OCI-LY3 (cell line): ENCODE results near the gene SOAT1.

Experiments
- H2AFZ ChIP-seq: fragments of 200-600, 300-600 bp; shearing (Covaris generic); 2 replicates; pipeline ENCODE4 v1.6.0; 2014; ENCODE audit warnings: antibody characterized with exemption, low read depth, low read length
- H3K27ac ChIP-seq: fragments of 200-600, 300-600 bp; sonication (generic); 2 replicates; pipeline ENCODE4 v1.5.1; 2014; ENCODE audit warnings: mild to moderate bottlenecking, low read length, moderate library complexity, mixed read lengths
- H3K27me3 ChIP-seq: fragments of 200-600, 300-600 bp; sonication (generic); 2 replicates; pipeline ENCODE4 v1.6.1; 2014; ENCODE audit warnings: low read depth, low read length, mixed read lengths
- H3K36me3 ChIP-seq: fragments of 200-600, 300-600 bp; sonication (generic); replicated peaks from 2 replicates; pipeline ENCODE3; 2014; ENCODE audit warnings: low read depth, low read length, mixed read lengths
- H3K4me1 ChIP-seq: fragments of 300-600, 200-600 bp; sonication (generic); 2 replicates; pipeline ENCODE4 v1.6.1; 2014; ENCODE audit warnings: low read length, mixed read lengths
- H3K4me2 ChIP-seq: fragments of 200-600, 300-600 bp; sonication (generic); 2 replicates; pipeline ENCODE4 v1.6.1; 2014; ENCODE audit warnings: low read length, mixed read lengths
- H3K4me3 ChIP-seq: fragments of 300-600, 200-600 bp; sonication (generic); 2 replicates; pipeline ENCODE4 v1.5.1; 2014; ENCODE audit warnings: antibody characterized with exemption, mild to moderate bottlenecking, low read length, moderate library complexity
- H3K79me2 ChIP-seq: fragments of 300-600, 200-600 bp; shearing (Covaris generic); 2 replicates; pipeline ENCODE4 v1.6.1; 2014; ENCODE audit warnings: mild to moderate bottlenecking, low read length, mixed read lengths
- H3K9ac ChIP-seq: fragments of 300-600, 200-600 bp; shearing (Covaris generic); 2 replicates; pipeline ENCODE4 v1.6.0; 2014; ENCODE audit warnings: mild to moderate bottlenecking, low read length, moderate library complexity
- H3K9me3 ChIP-seq: fragments of 200-600, 300-600 bp; shearing (Covaris generic); 2 replicates; pipeline ENCODE4 v1.6.1; 2014; ENCODE audit warnings: low read length, mixed read lengths; ENCODE audit not compliant: insufficient read depth
- H4K20me1 ChIP-seq: fragments of 200-600, 300-600 bp; sonication (generic); 2 replicates; pipeline ENCODE4 v1.6.1; 2016; ENCODE audit warnings: low read length, mixed read lengths; ENCODE audit not compliant: insufficient read depth
- EZH2phosphoT487 ChIP-seq: fragments of 200-600 bp; shearing (Covaris generic); IDR thresholded peaks from 2 replicates; pipeline ENCODE4 v1.6.1; 2018; ENCODE audit warnings: antibody characterized with exemption, mixed run types, low read depth
- TF ChIP-seq, protein P1 (sequence below): fragments of 200-600, 300-600 bp; sonication (generic); IDR thresholded peaks from 2 replicates; pipeline ENCODE4 v1.5.1; 2014; ENCODE audit warnings: antibody characterized with exemption, low read length, low read depth

The SOAT1 gene

GRCh38 chr1:179369751-179370341, 76.2 kb downstream of the SOAT1 start:
- no peak overlapping the region for H2AFZ ChIP-seq
- H3K9ac ChIP-seq = no peak overlapping the region
- no peaks in the 10 kb centered on the region for H3K9me3 ChIP-seq
- peaks cover 10% of the 10 kb centered on the region; the same call in 1 of the 2 replicates for H3K27me3 ChIP-seq
- no peak for TF ChIP-seq EZH2phosphoT487
- TF ChIP-seq, protein P1, sequence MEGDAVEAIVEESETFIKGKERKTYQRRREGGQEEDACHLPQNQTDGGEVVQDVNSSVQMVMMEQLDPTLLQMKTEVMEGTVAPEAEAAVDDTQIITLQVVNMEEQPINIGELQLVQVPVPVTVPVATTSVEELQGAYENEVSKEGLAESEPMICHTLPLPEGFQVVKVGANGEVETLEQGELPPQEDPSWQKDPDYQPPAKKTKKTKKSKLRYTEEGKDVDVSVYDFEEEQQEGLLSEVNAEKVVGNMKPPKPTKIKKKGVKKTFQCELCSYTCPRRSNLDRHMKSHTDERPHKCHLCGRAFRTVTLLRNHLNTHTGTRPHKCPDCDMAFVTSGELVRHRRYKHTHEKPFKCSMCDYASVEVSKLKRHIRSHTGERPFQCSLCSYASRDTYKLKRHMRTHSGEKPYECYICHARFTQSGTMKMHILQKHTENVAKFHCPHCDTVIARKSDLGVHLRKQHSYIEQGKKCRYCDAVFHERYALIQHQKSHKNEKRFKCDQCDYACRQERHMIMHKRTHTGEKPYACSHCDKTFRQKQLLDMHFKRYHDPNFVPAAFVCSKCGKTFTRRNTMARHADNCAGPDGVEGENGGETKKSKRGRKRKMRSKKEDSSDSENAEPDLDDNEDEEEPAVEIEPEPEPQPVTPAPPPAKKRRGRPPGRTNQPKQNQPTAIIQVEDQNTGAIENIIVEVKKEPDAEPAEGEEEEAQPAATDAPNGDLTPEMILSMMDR = peak; percentile 84
- peaks cover 7% of the 10 kb centered on the region for H3K4me1 ChIP-seq
- H3K36me3 ChIP-seq = no peaks in the 10 kb centered on the region
- H3K27ac ChIP-seq = no peak overlapping the region
- no peaks in the 10 kb centered on the region for H4K20me1 ChIP-seq
- no peak overlapping the region for H3K4me3 ChIP-seq
- H3K79me2 ChIP-seq = no peaks in the 10 kb centered on the region
- H3K4me2 ChIP-seq = 0 out of 2 replicates have a peak overlapping the region, but pooled peaks have one; percentile 10

DNA sequence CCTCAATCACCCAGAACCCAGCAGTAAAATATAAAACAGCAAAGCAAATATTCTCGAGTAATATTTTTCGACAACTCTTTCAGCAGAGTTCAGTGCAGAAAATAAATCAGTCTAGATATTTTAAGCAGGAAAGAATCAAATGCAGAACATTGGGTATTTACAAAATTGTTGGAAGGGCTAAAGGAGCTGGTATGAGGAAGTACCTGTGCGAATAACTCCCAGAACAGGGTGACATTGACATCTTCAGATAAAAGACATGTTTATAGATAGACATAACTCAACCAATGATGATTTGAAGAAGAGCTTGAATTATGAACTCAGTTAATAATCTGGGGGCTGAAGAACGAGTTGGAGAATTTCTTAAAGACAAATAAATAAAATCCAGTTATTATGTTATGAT, 78.6 kb downstream of the SOAT1 start:
- Histone ChIP-seq H2AFZ (no peak overlapping the region), H3K9ac (no peak overlapping the region), H3K27me3 (peaks cover 10% of the 10 kb centered on the region; the same call in 1 of the 2 replicates), H3K9me3 (no peaks in the 10 kb centered on the region), H3K36me3 (no peaks in the 10 kb centered on the region), H4K20me1 (no peaks in the 10 kb centered on the region), H3K4me1 (peaks cover 2% of the 10 kb centered on the region), H3K79me2 (no peaks in the 10 kb centered on the region), H3K27ac (no peak overlapping the region), H3K4me2 (no peak overlapping the region), H3K4me3 (no peak overlapping the region)
- no peak for TF ChIP-seq EZH2phosphoT487
- TF ChIP-seq, protein P1 = no peak

DNA sequence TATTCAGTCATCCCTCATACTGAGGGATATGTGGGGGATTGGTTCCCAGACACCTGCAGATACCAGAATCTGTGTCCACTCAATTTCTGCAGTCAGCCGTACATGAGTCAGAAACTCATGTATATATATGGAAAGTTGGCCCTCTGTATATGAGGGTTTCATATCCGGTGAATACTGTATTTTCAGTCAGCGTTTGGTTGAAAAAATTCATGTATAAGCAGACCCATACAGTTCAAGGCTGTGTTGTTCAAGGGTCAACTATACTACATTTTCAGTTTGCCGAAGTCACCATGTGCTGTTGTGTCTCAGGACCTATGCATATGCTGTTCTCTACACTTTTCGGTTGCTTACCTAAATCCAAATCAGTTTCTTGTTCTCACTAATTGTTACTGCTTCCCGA, 82.6 kb downstream of the SOAT1 start:
- H3K9ac ChIP-seq = no peak overlapping the region
- no peak for TF ChIP-seq EZH2phosphoT487
- TF ChIP-seq, protein P1 = no peak
- H3K27me3 ChIP-seq = 0 out of 2 replicates have a peak, but pooled peaks cover 3% of the 10 kb centered on the region
- no peak overlapping the region for H3K27ac ChIP-seq
- no peaks in the 10 kb centered on the region for H3K9me3 ChIP-seq
- no peak overlapping the region for H2AFZ ChIP-seq
- H4K20me1 ChIP-seq = no peaks in the 10 kb centered on the region
- H3K79me2 ChIP-seq = no peaks in the 10 kb centered on the region
- no peak overlapping the region for H3K4me2 ChIP-seq
- H3K36me3 ChIP-seq = no peaks in the 10 kb centered on the region
- no peak overlapping the region for H3K4me3 ChIP-seq
- no peaks in the 10 kb centered on the region for H3K4me1 ChIP-seq

- H3K4me1 ChIP-seq = no peaks in the 10 kb centered on the region
- H3K36me3 ChIP-seq = no peaks in the 10 kb centered on the region
- H3K4me3 ChIP-seq = no peak overlapping the region
- H3K9ac ChIP-seq = no peak overlapping the region
- H3K9me3 ChIP-seq = no peaks in the 10 kb centered on the region
- H3K79me2 ChIP-seq = no peaks in the 10 kb centered on the region
- H4K20me1 ChIP-seq = no peaks in the 10 kb centered on the region
- H2AFZ ChIP-seq = no peak overlapping the region
- H3K27ac ChIP-seq = no peak overlapping the region
- no peaks in the 10 kb centered on the region for H3K27me3 ChIP-seq
- no peak overlapping the region for H3K4me2 ChIP-seq
- TF ChIP-seq, protein P1 = no peak
- no peak for TF ChIP-seq EZH2phosphoT487
These were observed 86.7 kb downstream of the SOAT1 start for GRCh38 chr1:179380299-179380698.
